ENCODE data around the gene CHST12. TPM values are rescaled to one million over a fixed set of nuclear protein-coding genes. Genes with fewer than 3 reads are reported as not detected.
A peak's percentile ranks its signal among the peaks of the same experiment; 100 is the strongest.
"Not testable (repeated sequence)": the region's sequence is repeated elsewhere in the genome, so short reads cannot be mapped to it uniquely, and the experiment has no call there.

The CHST12 gene
- total RNA-seq, 1 donor from 2014 or later, result 8.2 TPM

- ATAC-seq, result no peak
- no peak for DNase-seq (ENCODE audit: low spot score)
Observed at GRCh38 chr7:2452643-2453270, 49.3 kb downstream of the CHST12 start.

GRCh38 chr7:2453849-2454248, 50.4 kb downstream of the CHST12 start:
- not testable (repeated sequence) for ATAC-seq; DNase-seq (ENCODE audit: low spot score)

GRCh38 chr7:2459674-2460073, 56.3 kb downstream of the CHST12 start:
- no peak for ATAC-seq

GRCh38 chr7:2460188-2460587, 56.8 kb downstream of the CHST12 start:
- ATAC-seq, result no peak
- no peak for DNase-seq (ENCODE audit: low spot score)

More at GRCh38 chr7:2459674-2460073, 56.3 kb downstream of the CHST12 start:
- no peak for DNase-seq (ENCODE audit: low spot score)

GRCh38 chr7:2460641-2461040, 57.2 kb downstream of the CHST12 start:
- DNase-seq (ENCODE audit: low spot score) (no peak), ATAC-seq (no peak)

- ATAC-seq, result peak; percentile 13
- no peak for DNase-seq (ENCODE audit: low spot score)
Observed at GRCh38 chr7:2461268-2462026, 58.0 kb downstream of the CHST12 start.

GRCh38 chr7:2462731-2463130, 59.3 kb downstream of the CHST12 start:
- no peak for ATAC-seq
- DNase-seq (ENCODE audit: low spot score), result no peak

- DNase-seq (ENCODE audit: low spot score) (no peak), ATAC-seq (no peak)
Observed at GRCh38 chr7:2465928-2466327, 62.5 kb downstream of the CHST12 start.

GRCh38 chr7:2466675-2467074, 63.3 kb downstream of the CHST12 start:
- ATAC-seq, result no peak
- DNase-seq (ENCODE audit: low spot score), result no peak

GRCh38 chr7:2468227-2468626, 64.8 kb downstream of the CHST12 start:
- DNase-seq (ENCODE audit: low spot score), result no peak
- no peak for ATAC-seq

GRCh38 chr7:2469460-2470203, 66.2 kb downstream of the CHST12 start:
- ATAC-seq; DNase-seq (ENCODE audit: low spot score): not testable (repeated sequence)

- ATAC-seq (no peak), DNase-seq (ENCODE audit: low spot score) (no peak)
Observed at GRCh38 chr7:2470204-2471021, 67.0 kb downstream of the CHST12 start.

- ATAC-seq, result no peak
- no peak for DNase-seq (ENCODE audit: low spot score)
Observed at GRCh38 chr7:2471022-2471329, 67.6 kb downstream of the CHST12 start.

- ATAC-seq (no peak), DNase-seq (ENCODE audit: low spot score) (no peak)
Observed at GRCh38 chr7:2471396-2471795, 68.0 kb downstream of the CHST12 start.

GRCh38 chr7:2472739-2473138, 69.3 kb downstream of the CHST12 start:
- ATAC-seq (no peak), DNase-seq (ENCODE audit: low spot score) (no peak)

- DNase-seq (ENCODE audit: low spot score) (no peak), ATAC-seq (no peak)
Observed at GRCh38 chr7:2473496-2474180, 70.2 kb downstream of the CHST12 start.

GRCh38 chr7:2474224-2474623, 70.8 kb downstream of the CHST12 start:
- ATAC-seq (no peak), DNase-seq (ENCODE audit: low spot score) (no peak)

- no peak for DNase-seq (ENCODE audit: low spot score)
- no peak for ATAC-seq
Observed at GRCh38 chr7:2474813-2475677, 71.6 kb downstream of the CHST12 start.

GRCh38 chr7:2475678-2476015, 72.2 kb downstream of the CHST12 start:
- ATAC-seq, result no peak
- DNase-seq (ENCODE audit: low spot score), result no peak

- no peak for ATAC-seq
- DNase-seq (ENCODE audit: low spot score), result no peak
Observed at GRCh38 chr7:2476298-2476697, 72.9 kb downstream of the CHST12 start, which contains the start of gene GRIFIN. Gene GRIFIN (minus strand): TSS chr7:2476398. CDS start chr7:2476383, 15 bp downstream.
